ENCODE data around the gene PFDN1.

Gene PFDN1, protein sequence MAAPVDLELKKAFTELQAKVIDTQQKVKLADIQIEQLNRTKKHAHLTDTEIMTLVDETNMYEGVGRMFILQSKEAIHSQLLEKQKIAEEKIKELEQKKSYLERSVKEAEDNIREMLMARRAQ

DNA sequence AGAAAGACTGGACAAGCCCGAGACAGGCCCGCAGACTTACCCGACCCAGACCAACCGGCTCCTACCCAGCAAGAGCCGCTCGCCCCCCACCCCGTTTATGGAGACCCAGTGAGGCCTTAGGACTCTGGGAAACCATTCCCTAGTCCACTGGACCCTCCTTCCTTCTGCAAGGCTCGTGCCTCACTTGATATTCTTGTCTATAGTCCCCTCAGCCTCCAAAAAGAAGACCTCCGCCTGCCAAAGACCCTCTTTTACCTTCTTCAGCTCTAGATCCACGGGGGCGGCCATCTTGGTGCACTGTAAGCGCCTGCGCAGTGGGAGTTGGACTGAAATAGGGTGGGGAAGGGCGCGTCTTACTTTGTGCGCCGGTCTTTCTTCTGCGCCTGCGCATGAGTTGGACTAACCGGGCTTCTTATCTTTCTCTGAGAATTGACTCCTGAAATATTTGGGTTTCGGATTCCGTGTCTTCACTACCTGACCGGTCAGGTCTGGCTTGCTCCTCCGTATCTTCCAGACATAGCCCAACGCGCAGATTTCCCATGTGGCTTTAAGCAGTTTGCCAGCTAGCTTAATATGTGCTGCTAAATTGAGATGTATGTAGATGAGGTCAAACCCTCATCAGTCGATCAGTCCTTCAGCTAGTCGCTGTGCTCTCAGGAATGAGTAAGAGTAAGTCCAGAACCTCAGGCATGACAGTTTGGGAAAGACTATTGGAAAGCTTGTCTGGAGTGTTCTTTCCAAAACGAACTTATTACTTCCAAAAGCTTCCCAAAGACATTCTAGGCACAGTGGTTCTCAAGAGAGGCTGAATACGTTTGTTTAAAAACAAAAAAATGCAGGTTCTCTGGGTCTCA lies at the start of gene PFDN1:
Gene PFDN1, minus strand, starts transcription at position 316 of the 854 bp plus-strand sequence. Its CDS starts 28 bp downstream, at position 288.
- TF ChIP-seq ZBTB7A (IDR thresholded peaks at IDR 0.05; ENCODE audit: low read depth): peak; percentile 88
- no peak for TF ChIP-seq TCF12 (IDR thresholded peaks at IDR 0.05; ENCODE audit: low read depth)
- peak; percentile 66 for TF ChIP-seq CREB1 (IDR thresholded peaks at IDR 0.05; ENCODE audit: low read depth)
- TF ChIP-seq YY1 (IDR thresholded peaks at IDR 0.05; ENCODE audit: low read depth): peak; percentile 97
- TF ChIP-seq TEAD4 (IDR thresholded peaks at IDR 0.05): no peak
- peak; percentile 82 for TF ChIP-seq TAF1 (IDR thresholded peaks at IDR 0.05; ENCODE audit: low read depth)

DNA sequence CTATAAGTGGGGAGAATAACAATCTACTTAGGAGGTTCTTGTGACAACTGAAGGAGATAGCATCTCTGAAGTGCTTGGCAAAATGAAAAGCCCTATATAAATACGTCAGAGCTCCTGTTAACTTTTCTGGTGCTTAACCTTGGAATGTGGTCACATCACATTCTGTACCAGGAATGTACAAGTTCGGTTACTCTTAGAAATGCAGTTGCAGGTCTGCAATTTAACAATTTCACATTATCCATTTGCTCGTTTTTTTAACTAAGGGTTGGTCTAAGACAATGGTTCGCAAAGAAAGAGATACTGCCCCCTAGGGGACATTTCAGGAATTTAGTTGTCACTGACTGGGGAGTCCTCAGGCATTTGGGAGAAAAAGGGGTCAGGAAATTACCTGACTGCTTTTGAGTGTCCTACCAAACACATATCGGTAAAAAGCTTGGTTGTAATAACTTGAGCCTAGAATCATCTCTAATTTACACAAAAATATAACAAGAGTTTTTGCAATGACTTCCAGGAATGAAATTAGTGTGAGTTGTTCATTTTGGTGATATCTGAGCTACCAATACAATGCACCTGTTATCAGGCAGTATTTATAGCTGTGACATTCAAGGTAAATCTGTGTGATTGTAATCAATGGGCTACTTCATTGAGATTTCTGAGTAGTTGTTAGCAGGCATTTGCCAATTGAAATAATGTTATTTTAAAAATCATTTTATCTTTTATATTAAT lies 48.9 kb upstream of the PFDN1 start:
- TF ChIP-seq RAD21 (IDR thresholded peaks at IDR 0.05; ENCODE audit: low read depth): peak; percentile 79
- TF ChIP-seq TAF1 (IDR thresholded peaks at IDR 0.05; ENCODE audit: low read depth): no peak
- TF ChIP-seq CEBPB (IDR thresholded peaks at IDR 0.05): no peak
- TF ChIP-seq TCF12 (IDR thresholded peaks at IDR 0.05; ENCODE audit: low read depth): no peak
- TF ChIP-seq FOXM1 (IDR thresholded peaks at IDR 0.05; ENCODE audit: borderline replicate concordance, low read depth): no peak

DNA sequence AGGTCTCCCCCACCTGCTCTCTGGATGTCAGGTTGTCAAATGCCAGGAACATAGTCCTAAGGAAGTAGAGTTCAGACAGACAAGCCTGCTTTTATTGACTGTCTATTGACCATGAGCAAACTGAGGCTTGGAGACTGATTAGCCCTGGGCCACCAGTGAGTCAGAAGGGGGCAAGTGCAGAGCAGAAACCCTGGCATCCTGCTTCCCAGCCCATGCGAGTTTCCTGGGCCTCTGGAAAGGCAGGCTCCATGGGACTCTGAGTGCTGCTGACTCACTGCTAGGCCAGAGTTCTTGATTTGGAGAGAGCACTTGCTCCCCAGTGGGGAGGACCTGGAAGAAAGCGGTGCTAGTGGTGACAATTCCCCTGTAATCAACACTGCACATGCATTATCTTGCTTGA lies 46.3 kb upstream of the PFDN1 start:
- TF ChIP-seq CREB1 (IDR thresholded peaks at IDR 0.05; ENCODE audit: low read depth) (no peak), ZBTB7A (IDR thresholded peaks at IDR 0.05; ENCODE audit: low read depth) (no peak), MAX (IDR thresholded peaks at IDR 0.05) (no peak), CEBPB (IDR thresholded peaks at IDR 0.05) (no peak), USF1 (IDR thresholded peaks at IDR 0.05) (no peak), EGR1 (IDR thresholded peaks at IDR 0.05) (no peak), EP300 (IDR thresholded peaks at IDR 0.05; ENCODE audit: borderline replicate concordance) (no peak), TCF12 (IDR thresholded peaks at IDR 0.05; ENCODE audit: low read depth) (no peak), RAD21 (IDR thresholded peaks at IDR 0.05; ENCODE audit: low read depth) (no peak), TEAD4 (IDR thresholded peaks at IDR 0.05) (no peak), TAF1 (IDR thresholded peaks at IDR 0.05; ENCODE audit: low read depth) (no peak)
- TF ChIP-seq, protein P1, sequence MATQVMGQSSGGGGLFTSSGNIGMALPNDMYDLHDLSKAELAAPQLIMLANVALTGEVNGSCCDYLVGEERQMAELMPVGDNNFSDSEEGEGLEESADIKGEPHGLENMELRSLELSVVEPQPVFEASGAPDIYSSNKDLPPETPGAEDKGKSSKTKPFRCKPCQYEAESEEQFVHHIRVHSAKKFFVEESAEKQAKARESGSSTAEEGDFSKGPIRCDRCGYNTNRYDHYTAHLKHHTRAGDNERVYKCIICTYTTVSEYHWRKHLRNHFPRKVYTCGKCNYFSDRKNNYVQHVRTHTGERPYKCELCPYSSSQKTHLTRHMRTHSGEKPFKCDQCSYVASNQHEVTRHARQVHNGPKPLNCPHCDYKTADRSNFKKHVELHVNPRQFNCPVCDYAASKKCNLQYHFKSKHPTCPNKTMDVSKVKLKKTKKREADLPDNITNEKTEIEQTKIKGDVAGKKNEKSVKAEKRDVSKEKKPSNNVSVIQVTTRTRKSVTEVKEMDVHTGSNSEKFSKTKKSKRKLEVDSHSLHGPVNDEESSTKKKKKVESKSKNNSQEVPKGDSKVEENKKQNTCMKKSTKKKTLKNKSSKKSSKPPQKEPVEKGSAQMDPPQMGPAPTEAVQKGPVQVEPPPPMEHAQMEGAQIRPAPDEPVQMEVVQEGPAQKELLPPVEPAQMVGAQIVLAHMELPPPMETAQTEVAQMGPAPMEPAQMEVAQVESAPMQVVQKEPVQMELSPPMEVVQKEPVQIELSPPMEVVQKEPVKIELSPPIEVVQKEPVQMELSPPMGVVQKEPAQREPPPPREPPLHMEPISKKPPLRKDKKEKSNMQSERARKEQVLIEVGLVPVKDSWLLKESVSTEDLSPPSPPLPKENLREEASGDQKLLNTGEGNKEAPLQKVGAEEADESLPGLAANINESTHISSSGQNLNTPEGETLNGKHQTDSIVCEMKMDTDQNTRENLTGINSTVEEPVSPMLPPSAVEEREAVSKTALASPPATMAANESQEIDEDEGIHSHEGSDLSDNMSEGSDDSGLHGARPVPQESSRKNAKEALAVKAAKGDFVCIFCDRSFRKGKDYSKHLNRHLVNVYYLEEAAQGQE (IDR thresholded peaks at IDR 0.05; ENCODE audit: low read depth): no peak

DNA sequence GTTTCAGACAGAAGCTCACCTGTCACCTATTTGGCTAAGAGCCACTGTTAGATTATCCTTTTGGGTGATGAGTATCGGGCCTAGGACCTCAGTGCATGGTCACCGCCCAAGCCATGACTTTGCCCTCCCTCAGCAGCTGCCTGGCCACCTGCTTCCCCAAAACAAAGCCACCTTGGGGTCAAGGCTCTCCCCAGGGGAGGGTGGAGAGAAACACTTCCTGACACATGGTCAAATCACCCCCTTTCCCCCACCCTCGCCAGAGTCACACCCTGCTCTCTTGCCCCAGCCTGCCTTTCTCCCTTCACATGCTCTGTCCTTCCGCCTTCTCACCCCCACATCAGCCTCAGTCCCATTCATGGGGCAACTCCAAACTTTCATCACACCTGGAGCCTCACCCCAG lies 45.2 kb upstream of the PFDN1 start:
- no peak for TF ChIP-seq EGR1 (IDR thresholded peaks at IDR 0.05)

GRCh38 chr5:140347360-140347759 lies 44.5 kb upstream of the PFDN1 start:
- TF ChIP-seq EGR1 (IDR thresholded peaks at IDR 0.05) (no peak), CEBPB (IDR thresholded peaks at IDR 0.05) (no peak), TAF1 (IDR thresholded peaks at IDR 0.05; ENCODE audit: low read depth) (no peak)

DNA sequence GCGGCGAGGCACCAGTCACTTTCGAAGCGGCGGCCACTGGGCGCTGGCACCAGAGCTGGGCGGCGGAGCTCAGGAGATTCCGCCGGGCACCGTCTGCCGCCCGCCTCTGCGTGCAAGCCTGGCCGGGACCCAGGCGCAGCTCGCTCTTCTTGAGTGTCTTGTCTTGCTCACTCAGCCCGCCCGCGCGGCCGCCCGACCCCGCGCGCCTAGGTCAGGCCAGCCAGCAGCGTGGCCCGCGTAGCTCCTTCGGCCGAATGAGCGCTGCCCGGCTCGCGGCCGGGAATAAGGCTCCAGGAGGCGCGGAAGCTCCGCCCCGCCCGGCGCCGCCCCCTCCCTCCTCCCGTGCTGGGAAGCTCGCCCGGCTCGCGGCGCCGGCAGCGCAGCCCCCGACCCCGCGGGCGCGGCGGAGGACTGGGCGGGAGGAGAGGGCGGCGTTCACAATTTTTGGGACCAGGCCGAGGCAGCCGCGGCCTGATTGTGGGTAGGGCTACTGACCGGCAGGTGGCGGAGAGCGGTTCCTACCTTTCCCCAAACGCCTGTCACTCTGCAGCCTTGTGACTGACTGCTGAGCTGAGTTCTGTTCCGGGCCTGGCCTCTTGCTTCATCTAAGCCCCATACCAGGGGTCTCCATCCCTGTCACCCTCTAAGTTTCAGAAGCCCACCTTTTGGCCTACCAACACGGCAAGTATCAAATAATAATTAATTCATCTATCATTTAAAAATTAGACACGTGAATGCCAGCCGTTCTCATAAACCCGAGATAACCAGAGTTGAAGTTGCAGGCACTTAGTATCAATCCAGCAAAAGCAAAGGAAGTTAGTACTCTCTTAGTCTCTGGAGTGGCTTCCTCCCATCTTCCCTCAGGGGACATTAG lies 43.7 kb upstream of the PFDN1 start, which contains the start of gene HBEGF:
Gene HBEGF, minus strand, starts transcription at position 256 of the 874 bp plus-strand sequence. CDS start 275 bp downstream, outside the sequence.
- TF ChIP-seq TCF12 (IDR thresholded peaks at IDR 0.05; ENCODE audit: low read depth) (no peak; the same call in 1 of the 2 replicates), TAF1 (IDR thresholded peaks at IDR 0.05; ENCODE audit: low read depth) (peak; percentile 51; the same call in 1 of the 2 replicates), RAD21 (IDR thresholded peaks at IDR 0.05; ENCODE audit: low read depth) (peak; percentile 27; the same call in 1 of the 2 replicates), CREB1 (IDR thresholded peaks at IDR 0.05; ENCODE audit: low read depth) (no peak), TEAD4 (IDR thresholded peaks at IDR 0.05) (no peak), ZBTB7A (IDR thresholded peaks at IDR 0.05; ENCODE audit: low read depth) (peak; percentile 67), EGR1 (IDR thresholded peaks at IDR 0.05) (no peak), MAX (IDR thresholded peaks at IDR 0.05) (peak; percentile 64; the same call in 1 of the 2 replicates), NFIC (IDR thresholded peaks at IDR 0.05) (no peak; the same call in 1 of the 2 replicates), USF1 (IDR thresholded peaks at IDR 0.05) (no peak), CEBPB (IDR thresholded peaks at IDR 0.05) (no peak), YY1 (IDR thresholded peaks at IDR 0.05; ENCODE audit: low read depth) (0 out of 2 replicates have a peak, but pooled peaks have one; percentile 38), EP300 (IDR thresholded peaks at IDR 0.05; ENCODE audit: borderline replicate concordance) (no peak; the same call in 1 of the 2 replicates), FOXM1 (IDR thresholded peaks at IDR 0.05; ENCODE audit: borderline replicate concordance, low read depth) (no peak)
- TF ChIP-seq, protein P1 (IDR thresholded peaks at IDR 0.05; ENCODE audit: low read depth): no peak

Data from Ishikawa (cell line).